Hepatic stellate cell (primary cell): Measurements from ENCODE around the gene FANCE.

ENCODE experiments used
- DNase-seq: peaks from one replicate; pipeline ENCODE4 v3.0.0; 2011; ENCODE audit warnings: low spot score

Gene FANCE

GRCh38 chr6:35452183-35453090 is at the start of gene FANCE:
TSS of gene FANCE (plus strand) at chr6:35452338. CDS start at chr6:35452546, 208 bp downstream.
- peak; percentile 93 for DNase-seq

GRCh38 chr6:35402856-35403191 is 49.3 kb upstream of the FANCE start:
- no peak for DNase-seq

- DNase-seq: no peak
Observed at GRCh38 chr6:35403544-35404442, 48.3 kb upstream of the FANCE start.

GRCh38 chr6:35406711-35407485 is 45.2 kb upstream of the FANCE start:
- DNase-seq: no peak

- no peak for DNase-seq
Observed at GRCh38 chr6:35409245-35409644, 42.9 kb upstream of the FANCE start.

- DNase-seq: no peak
Observed at GRCh38 chr6:35410131-35410530, 42.0 kb upstream of the FANCE start.

- DNase-seq: no peak
Observed at GRCh38 chr6:35411066-35411465, 41.1 kb upstream of the FANCE start.

- DNase-seq: no peak
Observed at GRCh38 chr6:35412102-35412501, 40.0 kb upstream of the FANCE start.

- DNase-seq: no peak
Observed at GRCh38 chr6:35413911-35414310, 38.2 kb upstream of the FANCE start.

GRCh38 chr6:35415065-35415891 is 36.9 kb upstream of the FANCE start:
- DNase-seq: peak; percentile 92

- no peak for DNase-seq
Observed at GRCh38 chr6:35417979-35418661, 34.0 kb upstream of the FANCE start.

GRCh38 chr6:35419417-35419816 is 32.7 kb upstream of the FANCE start:
- DNase-seq: peak; percentile 74

GRCh38 chr6:35419961-35420360 is 32.2 kb upstream of the FANCE start:
- DNase-seq: no peak

GRCh38 chr6:35425284-35425683 is 26.9 kb upstream of the FANCE start:
- peak; percentile 93 for DNase-seq

- no peak for DNase-seq
Observed at GRCh38 chr6:35426074-35426473, 26.1 kb upstream of the FANCE start.

- DNase-seq: no peak
Observed at GRCh38 chr6:35427435-35427834, 24.7 kb upstream of the FANCE start.

- peak; percentile 89 for DNase-seq
Observed at GRCh38 chr6:35427851-35428321, 24.3 kb upstream of the FANCE start.

- no peak for DNase-seq
Observed at GRCh38 chr6:35428421-35429149, 23.6 kb upstream of the FANCE start.

- no peak for DNase-seq
Observed at GRCh38 chr6:35429463-35429862, 22.7 kb upstream of the FANCE start.

- DNase-seq: no peak
Observed at GRCh38 chr6:35432291-35432690, 19.8 kb upstream of the FANCE start.
